Adrenal gland (tissue), 12 donors: ENCODE measurements around the gene RPS27A. TPM values are rescaled to one million over a fixed set of nuclear protein-coding genes. Genes with fewer than 3 reads are reported as not detected.
"Not testable (repeated sequence)": the region's sequence is repeated elsewhere in the genome, so short reads cannot be mapped to it uniquely, and the experiment has no call there.

Experiments used
- DNase-seq, 7 donors: peaks; one replicate each; pipeline ENCODE4 v3.0.0-alpha.2; 2019 to 2020
- H3K27ac ChIP-seq, 5 donors: fragments of 200-600 bp; sonication (generic) in 4 of 5; 1 replicate in 3 of 5; 2 replicates in 2 of 5; pipeline versions ENCODE4 v1.5.1 to v1.8.0; 2016 to 2020; ENCODE audit warnings: mild to moderate bottlenecking in 1 of 5
- H3K27me3 ChIP-seq: fragments of 200-600 bp; 2 replicates; pipeline ENCODE4 v1.8.0; 2021
- H3K36me3 ChIP-seq, 2 donors: fragments of 200-600 bp; replicated peaks in 1 of 2; 1 replicate in 1 of 2; 2 replicates in 1 of 2; pipeline versions ENCODE4 v1.5.1 to v1.8.0; 2018 to 2022
- H3K4me1 ChIP-seq, 2 donors: fragments of 200-600 bp; replicated peaks in 1 of 2; 1 replicate in 1 of 2; 2 replicates in 1 of 2; pipeline versions ENCODE4 v1.5.1 to v1.8.0; 2018 to 2021
- H3K4me3 ChIP-seq, 4 donors: fragments of 200-600 bp; sonication (generic) in 3 of 4; one replicate each; pipeline ENCODE4 v1.5.1; 2016 to 2018
- H3K9me3 ChIP-seq, 3 donors: fragments of 200-600 bp; sonication (generic) in 1 of 3; replicated peaks in 1 of 3; 1 replicate in 2 of 3; 2 replicates in 1 of 3; pipeline versions ENCODE4 v1.5.1 to v1.8.0; 2016 to 2021
- CTCF ChIP-seq, 6 experiments: fragments of 450-650 bp in 4 of 6; fragments of 200-600 bp in 2 of 6; sonication (generic) in 1 of 6; IDR thresholded peaks; 1 replicate in 5 of 6; 2 replicates in 1 of 6; pipeline versions ENCODE4 v1.5.1 to v1.8.0; 2016 to 2021; ENCODE audit warnings: antibody characterized with exemption in 6 of 6, mild to moderate bottlenecking in 2 of 6, moderate library complexity in 1 of 6
- POLR2A ChIP-seq, 2 donors: fragments of 450-650 bp; IDR thresholded peaks; one replicate each; pipeline ENCODE4 v1.6.1; 2017; ENCODE audit warnings: antibody characterized with exemption in 2 of 2, mild to moderate bottlenecking in 2 of 2, moderate library complexity in 1 of 2
- WGBS, 4 donors: extraction: QIAGEN DNeasy Blood & Tissue Kit in 2 of 4; methylation state at CpG; one replicate each; pipeline versions ENCODE4 v1.1.5 to v1.1.7; 2013 to 2017; 5-methylcytosine and 5-hydroxymethylcytosine counted together
- intact Hi-C, 2 donors: fragments of 100-400 bp; cut with DNase I; formaldehyde crosslinking; loops; one replicate each; pipeline versions ENCODE4 v1.14.1 to v1.15.0; 2022 to 2023
- polyA plus RNA-seq, 3 donors: library from polyadenylated mRNA; stranded (reverse); fragments of 200-250 nt in 2 of 3; fragments of 350-450 nt in 1 of 3; fragmentation: Illumina TruSeq in 1 of 3; extraction: RNeasy Lipid Tissue Mini Kit (QIAGEN cat#74804) in 1 of 3; gene quantifications; one replicate each; pipeline ENCODE4 v1.2.3, GENCODE V29; 2013 to 2014
- total RNA-seq, 9 donors: library from RNA; depleted of rRNA in 4 of 9; stranded (reverse); fragments of >200 nt in 4 of 9; fragments of 120-200 nt in 1 of 9; fragmentation: NEBNext Ultra II Directional in 1 of 9; extraction: Animal tissue kit (Norgen Biotek cat#: 25700) in 1 of 9; gene quantifications; one replicate each; pipeline versions ENCODE4 v1.1.0 to v1.2.4, GENCODE V29; 2013 to 2023
- donor health status: healthy with polysubstance abuse.
- donor health status: Bipolar disorder and iron deficiency.
- donor health status: DM: yes; HTN: yes; CAD: no.
- donor health status: DM: no; HTN: no; CAD: no.
- donor health status: DM: no; HTN: no; CAD: no.
- donor health status: DM: yes; HTN: yes; CAD: no.

Gene RPS27A
- total and polyA plus RNA-seq, 12 donors = 493 to 1,820 (median 834) TPM

GRCh38 chr2:55213822-55214221, 18.7 kb upstream of the RPS27A start:
- H3K27me3 ChIP-seq = no peaks in the 10 kb centered on the region
- no peak for DNase-seq
- no peaks in the 10 kb centered on the region for H3K9me3 ChIP-seq
- H3K4me3 ChIP-seq = no peak overlapping the region
- intact Hi-C loops = no loop called here
- TF ChIP-seq CTCF (IDR thresholded peaks at IDR 0.05) = no peak
- no peak for TF ChIP-seq POLR2A (IDR thresholded peaks at IDR 0.05)
- H3K27ac ChIP-seq = no peak overlapping the region
- no peaks in the 10 kb centered on the region for H3K36me3 ChIP-seq
- no peaks in the 10 kb centered on the region for H3K4me1 ChIP-seq

- peaks cover 4 to 9% of the 10 kb centered on the region in 2 donors for H3K4me1 ChIP-seq
- WGBS, 4 donors = 91 to 93% (median 93%) methylated on average over 16 to 25 of the region's 25 CpGs
- H3K9me3 ChIP-seq = no peaks in the 10 kb centered on the region
- H3K27ac ChIP-seq = peak overlapping the region in 4 of 5 donors; percentile 89 to 94 (median 92)
- intact Hi-C loops = no loop called here
- no peaks in the 10 kb centered on the region for H3K27me3 ChIP-seq
- H3K4me3 ChIP-seq = peak overlapping the region in 2 of 4 donors; percentile 69
- DNase-seq = peak in 2 of 7 donors; percentile 19
- TF ChIP-seq CTCF (IDR thresholded peaks at IDR 0.05) = no peak
- TF ChIP-seq POLR2A (IDR thresholded peaks at IDR 0.05) = no peak
- no peaks in the 10 kb centered on the region for H3K36me3 ChIP-seq
Measured at GRCh38 chr2:55223958-55224760, 8.3 kb upstream of the RPS27A start.

GRCh38 chr2:55224761-55225261, 7.7 kb upstream of the RPS27A start:
- TF ChIP-seq POLR2A (IDR thresholded peaks at IDR 0.05) (no peak), CTCF (IDR thresholded peaks at IDR 0.05) (no peak)
- peak; percentile 51 to 79 (median 71) for DNase-seq

GRCh38 chr2:55225481-55226020, 6.9 kb upstream of the RPS27A start:
- no peak overlapping the region for H3K4me3 ChIP-seq
- H3K9me3 ChIP-seq = no peaks in the 10 kb centered on the region
- intact Hi-C loops = no loop called here
- H3K27me3 ChIP-seq = no peaks in the 10 kb centered on the region
- H3K4me1 ChIP-seq = peaks cover 4 to 12% of the 10 kb centered on the region in 2 donors
- no peaks in the 10 kb centered on the region for H3K36me3 ChIP-seq
- no peak for TF ChIP-seq POLR2A (IDR thresholded peaks at IDR 0.05)
- no peak for TF ChIP-seq CTCF (IDR thresholded peaks at IDR 0.05)
- WGBS, 4 donors = 69 to 85% (median 76%) methylated on average over 14 to 19 of the region's 19 CpGs
- peak overlapping the region in 1 of 5 donors; percentile 92 for H3K27ac ChIP-seq
- DNase-seq = no peak

More at GRCh38 chr2:55224761-55225261, 7.7 kb upstream of the RPS27A start:
- intact Hi-C loops = no loop called here
- WGBS, 4 donors = 66 to 85% (median 74%) methylated on average over 8 to 19 of the region's 19 CpGs
- H3K4me3 ChIP-seq = no peak overlapping the region
- peaks cover 4 to 12% of the 10 kb centered on the region in 2 donors for H3K4me1 ChIP-seq
- no peaks in the 10 kb centered on the region for H3K9me3 ChIP-seq
- H3K36me3 ChIP-seq = no peaks in the 10 kb centered on the region
- H3K27ac ChIP-seq = peak overlapping the region in 2 of 5 donors; percentile 92 to 94
- H3K27me3 ChIP-seq = no peaks in the 10 kb centered on the region

GRCh38 chr2:55227437-55228225, 4.9 kb upstream of the RPS27A start:
- intact Hi-C loops, H3K36me3 ChIP-seq, H3K9me3 ChIP-seq, H3K27me3 ChIP-seq, H3K4me3 ChIP-seq, DNase-seq: not testable (repeated sequence)
- WGBS, 4 donors = 71 to 81% (median 74%) methylated on average over 7 of the region's 7 CpGs
- H3K27ac ChIP-seq = peak overlapping the region in 2 of 5 donors; percentile 10 to 72
- peaks cover 4 to 14% of the 10 kb centered on the region in 2 donors for H3K4me1 ChIP-seq
